Subcutaneous adipose tissue (tissue), 4 donors: ENCODE data around the gene DSG2. TPM values are rescaled to one million over a fixed set of nuclear protein-coding genes. Genes with fewer than 3 reads are reported as not detected.

Source experiments
- CTCF ChIP-seq: fragments of 450-650 bp; IDR thresholded peaks from one replicate; pipeline ENCODE4 v1.5.1; 2016; ENCODE audit warnings: low read depth, mild to moderate bottlenecking, control low read depth, antibody characterized with exemption, moderate library complexity
- total RNA-seq, 4 donors: library from RNA; depleted of rRNA; stranded (reverse); fragments of >200 nt; gene quantifications; one replicate each; pipeline ENCODE4 v1.1.0, GENCODE V29; 2016

Gene DSG2
- total RNA-seq, 4 donors from 2014 or later, result 10.8 to 39.9 (median 18.8) TPM

DNA sequence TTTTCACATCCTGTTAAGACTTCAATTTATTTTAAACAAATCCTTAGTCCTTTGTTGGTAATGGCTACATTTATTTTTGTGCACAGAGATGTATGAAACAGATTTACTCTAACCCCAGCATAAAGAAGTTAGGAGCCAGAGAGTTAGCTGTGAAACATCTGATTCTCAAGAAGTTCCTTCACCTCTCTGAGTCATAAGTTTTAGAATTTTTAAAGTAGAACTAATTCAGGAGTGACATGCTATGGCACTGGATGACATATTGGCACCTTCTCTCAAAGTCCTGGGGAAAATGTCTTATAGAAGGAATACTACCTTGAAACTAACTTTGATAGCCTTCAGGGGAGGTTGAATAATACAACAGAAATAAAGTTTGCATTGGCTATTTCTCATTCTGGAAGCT is 6.4 kb upstream of the DSG2 start:
- TF ChIP-seq CTCF, result no peak

- no peak for TF ChIP-seq CTCF
These were observed 5.3 kb upstream of the DSG2 start for GRCh38 chr18:31492671-31493070.

DNA sequence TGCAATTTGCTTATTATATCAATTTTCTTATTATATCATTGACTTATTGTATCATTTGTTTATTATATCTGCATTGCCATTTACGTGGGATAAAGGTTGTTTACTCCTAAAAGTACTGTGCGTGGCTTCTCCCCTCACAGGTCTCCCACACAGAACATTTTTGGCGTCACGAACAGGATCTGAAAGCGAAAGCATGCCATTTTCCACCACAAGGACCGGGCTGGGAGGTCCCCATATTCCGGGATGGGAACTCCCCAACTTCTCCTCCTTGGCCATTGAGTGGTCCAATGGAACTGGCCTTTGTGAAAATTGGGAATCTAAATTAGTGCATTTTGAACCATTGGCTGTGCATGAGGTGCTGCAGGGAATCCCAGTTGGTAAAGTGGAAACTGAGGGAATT is 4.8 kb upstream of the DSG2 start:
- TF ChIP-seq CTCF, result no peak

- TF ChIP-seq CTCF, result no peak
These were observed 4.0 kb upstream of the DSG2 start for GRCh38 chr18:31493941-31494340.

DNA sequence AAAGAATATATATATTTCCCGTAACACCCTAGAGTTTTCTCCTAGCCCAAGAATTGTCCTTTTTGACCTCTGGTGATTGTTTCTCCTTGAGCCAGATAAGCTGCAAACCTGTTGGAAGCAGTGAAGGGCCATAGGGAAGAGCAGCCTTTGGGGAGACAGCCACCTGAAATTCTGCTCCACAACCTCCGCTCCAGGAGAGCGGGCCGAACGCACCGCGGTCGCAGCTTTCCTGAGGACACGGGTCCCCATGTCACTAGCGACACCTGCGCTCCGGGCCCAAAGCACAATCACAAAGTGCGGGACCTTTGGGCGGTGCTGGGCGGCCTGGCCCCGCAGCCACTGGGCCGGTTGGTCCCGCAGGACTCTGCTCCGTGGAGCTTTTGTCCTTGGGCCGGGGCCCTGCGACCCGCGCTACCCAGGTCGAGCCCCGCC is 557 bp upstream of the DSG2 start:
- TF ChIP-seq CTCF, result no peak

GRCh38 chr18:31498574-31499524 is 872 bp downstream of the DSG2 start:
- TF ChIP-seq CTCF, result no peak

- TF ChIP-seq CTCF, result no peak
These were observed 2.2 kb downstream of the DSG2 start for GRCh38 chr18:31500051-31500688.
